ENCODE measurements around the gene GFRA4.

GFRA4 gene

GRCh38 chr20:3693376-3693775 is 30.2 kb upstream of the GFRA4 start:
- TF ChIP-seq, protein P1, sequence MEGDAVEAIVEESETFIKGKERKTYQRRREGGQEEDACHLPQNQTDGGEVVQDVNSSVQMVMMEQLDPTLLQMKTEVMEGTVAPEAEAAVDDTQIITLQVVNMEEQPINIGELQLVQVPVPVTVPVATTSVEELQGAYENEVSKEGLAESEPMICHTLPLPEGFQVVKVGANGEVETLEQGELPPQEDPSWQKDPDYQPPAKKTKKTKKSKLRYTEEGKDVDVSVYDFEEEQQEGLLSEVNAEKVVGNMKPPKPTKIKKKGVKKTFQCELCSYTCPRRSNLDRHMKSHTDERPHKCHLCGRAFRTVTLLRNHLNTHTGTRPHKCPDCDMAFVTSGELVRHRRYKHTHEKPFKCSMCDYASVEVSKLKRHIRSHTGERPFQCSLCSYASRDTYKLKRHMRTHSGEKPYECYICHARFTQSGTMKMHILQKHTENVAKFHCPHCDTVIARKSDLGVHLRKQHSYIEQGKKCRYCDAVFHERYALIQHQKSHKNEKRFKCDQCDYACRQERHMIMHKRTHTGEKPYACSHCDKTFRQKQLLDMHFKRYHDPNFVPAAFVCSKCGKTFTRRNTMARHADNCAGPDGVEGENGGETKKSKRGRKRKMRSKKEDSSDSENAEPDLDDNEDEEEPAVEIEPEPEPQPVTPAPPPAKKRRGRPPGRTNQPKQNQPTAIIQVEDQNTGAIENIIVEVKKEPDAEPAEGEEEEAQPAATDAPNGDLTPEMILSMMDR (conservative IDR thresholded peaks at IDR 0.05; ENCODE audit: low read length): no peak
- H3K4me3 ChIP-seq (ENCODE audit: low read length): no peak overlapping the region
- no peak for DNase-seq (ENCODE audit: low read depth)

GRCh38 chr20:3692706-3693294 is 29.6 kb upstream of the GFRA4 start:
- no peak for DNase-seq (ENCODE audit: low read depth)
- H3K4me3 ChIP-seq (ENCODE audit: low read length): no peak overlapping the region
- TF ChIP-seq, protein P1 (conservative IDR thresholded peaks at IDR 0.05; ENCODE audit: low read length): no peak

DNA sequence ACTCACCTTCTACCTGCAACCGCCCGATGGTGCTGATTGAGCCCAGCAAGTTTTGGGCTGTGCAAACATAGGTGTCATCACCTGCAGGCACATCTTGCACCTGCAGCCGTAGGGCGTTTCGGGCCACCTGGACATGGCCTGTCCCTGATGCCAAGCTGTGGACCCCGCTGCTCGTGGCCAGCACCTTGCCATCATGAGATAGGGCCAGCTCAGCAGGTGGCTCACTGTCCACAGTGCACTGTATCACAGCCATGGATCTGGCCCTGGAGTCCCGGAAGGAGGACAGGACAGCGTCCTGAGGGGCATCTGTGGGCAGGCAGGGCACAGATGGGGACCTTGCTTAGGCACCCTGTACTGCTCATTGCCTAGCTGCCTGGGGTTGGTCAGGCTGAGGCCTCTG is 28.7 kb upstream of the GFRA4 start:
- TF ChIP-seq, protein P1 (conservative IDR thresholded peaks at IDR 0.05; ENCODE audit: low read length): no peak
- no peak for DNase-seq (ENCODE audit: low read depth)
- H3K4me3 ChIP-seq (ENCODE audit: low read length): no peak overlapping the region

GRCh38 chr20:3691306-3691705 is 28.1 kb upstream of the GFRA4 start:
- no peak for DNase-seq (ENCODE audit: low read depth)
- TF ChIP-seq, protein P1 (conservative IDR thresholded peaks at IDR 0.05; ENCODE audit: low read length): no peak

DNA sequence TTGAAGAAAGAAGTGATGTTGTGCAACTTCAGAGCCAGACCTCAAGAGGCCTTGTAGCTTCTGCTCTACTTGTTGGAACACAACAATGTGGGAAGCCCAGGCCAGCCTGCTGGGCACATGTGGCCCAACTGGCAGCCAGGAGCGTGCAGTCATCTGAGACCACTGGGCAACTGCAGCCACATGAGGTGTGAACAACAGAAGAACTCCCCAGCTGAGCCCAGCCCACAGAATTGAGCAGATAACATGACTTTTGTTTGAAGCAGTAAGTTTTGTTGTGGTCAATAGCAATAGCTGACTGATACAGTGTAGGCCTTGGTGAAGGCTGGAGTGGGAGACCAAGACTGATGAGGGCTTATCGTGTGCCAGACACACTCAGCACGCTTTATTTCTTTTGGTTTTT is 27.2 kb upstream of the GFRA4 start:
- no peak overlapping the region for H3K4me3 ChIP-seq (ENCODE audit: low read length)
- DNase-seq (ENCODE audit: low read depth): no peak
- TF ChIP-seq, protein P1 (conservative IDR thresholded peaks at IDR 0.05; ENCODE audit: low read length): no peak

More at GRCh38 chr20:3691306-3691705, 28.1 kb upstream of the GFRA4 start:
- H3K4me3 ChIP-seq (ENCODE audit: low read length): no peak overlapping the region

GRCh38 chr20:3689978-3690377 is 26.8 kb upstream of the GFRA4 start:
- DNase-seq (ENCODE audit: low read depth): no peak
- TF ChIP-seq, protein P1 (conservative IDR thresholded peaks at IDR 0.05; ENCODE audit: low read length): no peak
- H3K4me3 ChIP-seq (ENCODE audit: low read length): no peak overlapping the region

DNA sequence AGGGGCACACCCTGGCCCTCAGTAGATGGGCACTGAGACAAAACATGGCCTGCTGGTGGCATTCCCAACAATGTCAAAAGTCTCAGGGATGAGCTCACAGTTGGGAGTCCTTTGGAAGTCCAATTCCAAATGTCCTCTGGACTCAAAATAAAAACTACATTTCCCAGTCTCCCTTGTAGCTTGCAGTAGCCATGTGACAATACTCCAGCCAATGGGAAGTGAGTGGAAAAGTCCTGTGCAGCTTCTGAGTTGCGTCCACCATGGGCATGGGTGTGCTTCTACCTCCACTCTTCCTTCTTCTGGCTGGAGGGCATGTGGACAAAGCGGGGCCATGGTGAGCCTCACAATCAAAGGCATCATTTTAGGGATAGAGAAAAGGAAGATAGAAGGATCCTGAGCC is 24.5 kb upstream of the GFRA4 start:
- H3K4me3 ChIP-seq (ENCODE audit: low read length): no peak overlapping the region
- TF ChIP-seq, protein P1 (conservative IDR thresholded peaks at IDR 0.05; ENCODE audit: low read length): no peak
- peak; percentile 79 for DNase-seq (ENCODE audit: low read depth)
